ENCODE data around the gene ADAMTS9.

DNA sequence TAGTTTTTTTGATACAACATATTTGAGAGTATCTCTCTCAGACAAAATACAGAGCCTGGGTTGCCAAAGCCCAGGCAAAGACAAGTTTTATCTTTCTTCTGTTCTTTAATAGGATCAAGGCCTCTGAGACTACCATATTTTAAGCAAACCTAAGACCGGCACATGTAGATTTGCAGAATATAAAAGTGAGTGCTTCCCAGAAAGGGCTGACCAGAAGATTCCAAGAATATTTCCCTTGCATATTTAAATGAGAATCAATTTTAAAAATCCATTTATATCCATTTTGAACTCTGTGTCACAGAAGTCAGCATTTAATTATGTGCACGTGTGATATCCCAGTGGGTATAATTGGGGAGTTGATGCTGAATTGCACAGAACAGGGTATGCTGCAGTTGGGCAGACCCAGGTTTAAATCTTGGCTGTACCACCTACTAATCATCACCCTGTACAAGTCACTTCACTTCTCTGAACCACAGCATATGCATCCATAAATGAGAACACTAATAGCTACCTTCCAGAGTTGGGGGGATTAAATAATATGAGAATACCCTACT is 191.9 kb downstream of the ADAMTS9 start:
- TF ChIP-seq YY1 (IDR thresholded peaks at IDR 0.05; ENCODE audit: insufficient read depth, insufficient read length) (no peak), ZNF274 (IDR thresholded peaks at IDR 0.05; ENCODE audit: low read depth, low read length) (no peak), SUZ12 (IDR thresholded peaks at IDR 0.05; ENCODE audit: extremely low read depth, insufficient read depth, insufficient read length) (no peak)
